PC-9 (cell line): ENCODE data around the gene DSCAM. TPM values are rescaled to one million over a fixed set of nuclear protein-coding genes. Genes with fewer than 3 reads are reported as not detected.

ENCODE experiments used
- BruUV-seq: library from RNA; stranded (reverse); fragments of 400-500 nt; replicated peaks from 2 replicates; lab custom pipeline; 2021; lab: Mats Ljungman, UMichigan
- CTCF ChIA-PET: fragments of 300-600 bp; sonication (Branson Sonifier 250); formaldehyde crosslinking; loops from one replicate; lab custom pipeline; 2022; ENCODE audit warnings: antibody characterized with exemption; lab: Charles Lee
- POLR2A ChIA-PET: fragments of 300-600 bp; sonication (Branson Sonifier 250); formaldehyde crosslinking; loops from one replicate; lab custom pipeline; 2022; ENCODE audit warnings: antibody characterized with exemption; ENCODE audit not compliant: unreplicated experiment; lab: Charles Lee
- DNase-seq, 2 experiments: peaks; one replicate each; pipeline versions ENCODE4 v3.0.0 to v3.0.0-alpha.2; 2015 to 2022; ENCODE audit warnings: mixed read lengths in 1 of 2
- H2AFZ ChIP-seq: fragments of 200-600 bp; sonication (generic); 2 replicates; pipeline ENCODE4 v1.8.1; 2017; ENCODE audit warnings: antibody characterized with exemption
- H3F3A ChIP-seq: fragments of 200-600 bp; sonication (generic); 2 replicates; pipeline ENCODE4 v1.8.1; 2017; ENCODE audit warnings: antibody characterized with exemption, mild to moderate bottlenecking, low read depth; ENCODE audit not compliant: insufficient read depth
- H3K27ac ChIP-seq: fragments of 200-600 bp; sonication (generic); 2 replicates; pipeline ENCODE4 v1.6.1; 2016; ENCODE audit warnings: mixed run types
- H3K27me3 ChIP-seq: fragments of 200-600 bp; sonication (generic); 2 replicates; pipeline ENCODE4 v1.6.1; 2016; ENCODE audit warnings: low read depth, mixed run types; ENCODE audit not compliant: insufficient read depth
- H3K36me3 ChIP-seq: fragments of 200-600 bp; sonication (generic); 2 replicates; pipeline ENCODE4 v1.6.1; 2016; ENCODE audit warnings: low read depth, mixed run types
- H3K4me1 ChIP-seq: fragments of 200-600 bp; sonication (generic); replicated peaks from 2 replicates; pipeline ENCODE4 v1.6.1; 2016; ENCODE audit warnings: mixed run types; ENCODE audit not compliant: insufficient read depth
- H3K4me2 ChIP-seq: fragments of 200-600 bp; sonication (generic); 2 replicates; pipeline ENCODE4 v1.6.1; 2017; ENCODE audit warnings: mixed run types
- H3K4me3 ChIP-seq: fragments of 200-600 bp; sonication (generic); 2 replicates; pipeline ENCODE4 v1.6.1; 2016; ENCODE audit warnings: mixed run types
- H3K79me2 ChIP-seq: fragments of 200-600 bp; sonication (generic); 2 replicates; pipeline ENCODE4 v1.6.1; 2017; ENCODE audit warnings: low read depth, mixed run types
- H3K9me2 ChIP-seq: fragments of 200-600 bp; sonication (generic); 2 replicates; pipeline ENCODE4 v1.8.1; 2017; ENCODE audit warnings: mild to moderate bottlenecking; ENCODE audit not compliant: insufficient read depth
- H3K9me3 ChIP-seq: fragments of 200-600 bp; sonication (generic); 2 replicates; pipeline ENCODE4 v1.8.1; 2016; ENCODE audit warnings: low read depth; ENCODE audit not compliant: insufficient read depth
- H4K20me1 ChIP-seq: fragments of 200-600 bp; sonication (generic); 2 replicates; pipeline ENCODE4 v1.8.1; 2017; ENCODE audit not compliant: insufficient read depth
- EZH2 ChIP-seq: fragments of 200-600 bp; sonication (generic); IDR thresholded peaks from 2 replicates; pipeline ENCODE4 v1.8.0; 2017; ENCODE audit warnings: antibody characterized with exemption, low read depth
- intact Hi-C: fragments of 100-400 bp; cut with micrococcal nuclease; formaldehyde crosslinking; loops from one replicate; pipeline ENCODE4 v1.10.0; 2022; ENCODE audit not compliant: unreplicated experiment
- total RNA-seq: library from RNA; stranded (reverse); gene quantifications from 2 replicates; pipeline ENCODE4 v1.2.3, GENCODE V29; 2021
- TF ChIP-seq, protein P1 (sequence below): fragments of 200-600 bp; sonication (generic); conservative IDR thresholded peaks from 2 replicates; pipeline ENCODE4 v1.6.1; 2017; ENCODE audit warnings: mixed run types, antibody characterized with exemption, mild to moderate bottlenecking, moderate library complexity

Gene DSCAM
- total RNA-seq, 1 experiment from 2014 or later = not detected

- no peak for DNase-seq
- POLR2A ChIA-PET = no interaction called here
- no peak overlapping the region for H3K4me2 ChIP-seq
These were observed 670.2 kb downstream of the DSCAM start for GRCh38 chr21:40176724-40177123.

GRCh38 chr21:40173816-40174215 is 673.1 kb downstream of the DSCAM start:
- Histone ChIP-seq H3K79me2 (no peaks in the 10 kb centered on the region), H3K4me1 (no peaks in the 10 kb centered on the region), H3F3A (no peaks in the 10 kb centered on the region), H3K9me2 (no peaks in the 10 kb centered on the region), H3K36me3 (no peaks in the 10 kb centered on the region), H3K4me3 (no peak overlapping the region), H3K9me3 (no peaks in the 10 kb centered on the region), H2AFZ (no peak overlapping the region), H4K20me1 (no peaks in the 10 kb centered on the region), H3K4me2 (no peak overlapping the region), H3K27me3 (0 out of 2 replicates have a peak, but pooled peaks cover 4% of the 10 kb centered on the region), H3K27ac (no peak overlapping the region)
- TF ChIP-seq, protein P1, sequence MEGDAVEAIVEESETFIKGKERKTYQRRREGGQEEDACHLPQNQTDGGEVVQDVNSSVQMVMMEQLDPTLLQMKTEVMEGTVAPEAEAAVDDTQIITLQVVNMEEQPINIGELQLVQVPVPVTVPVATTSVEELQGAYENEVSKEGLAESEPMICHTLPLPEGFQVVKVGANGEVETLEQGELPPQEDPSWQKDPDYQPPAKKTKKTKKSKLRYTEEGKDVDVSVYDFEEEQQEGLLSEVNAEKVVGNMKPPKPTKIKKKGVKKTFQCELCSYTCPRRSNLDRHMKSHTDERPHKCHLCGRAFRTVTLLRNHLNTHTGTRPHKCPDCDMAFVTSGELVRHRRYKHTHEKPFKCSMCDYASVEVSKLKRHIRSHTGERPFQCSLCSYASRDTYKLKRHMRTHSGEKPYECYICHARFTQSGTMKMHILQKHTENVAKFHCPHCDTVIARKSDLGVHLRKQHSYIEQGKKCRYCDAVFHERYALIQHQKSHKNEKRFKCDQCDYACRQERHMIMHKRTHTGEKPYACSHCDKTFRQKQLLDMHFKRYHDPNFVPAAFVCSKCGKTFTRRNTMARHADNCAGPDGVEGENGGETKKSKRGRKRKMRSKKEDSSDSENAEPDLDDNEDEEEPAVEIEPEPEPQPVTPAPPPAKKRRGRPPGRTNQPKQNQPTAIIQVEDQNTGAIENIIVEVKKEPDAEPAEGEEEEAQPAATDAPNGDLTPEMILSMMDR = no peak
- no peak for TF ChIP-seq EZH2
- ChIA-PET POLR2A (no interaction called here), CTCF (no interaction called here)
- intact Hi-C loops = no loop called here
- DNase-seq = no peak
- no TSS peak for BruUV-seq

More at GRCh38 chr21:40176724-40177123, 670.2 kb downstream of the DSCAM start:
- H3K4me1 ChIP-seq = no peaks in the 10 kb centered on the region
- no peaks in the 10 kb centered on the region for H3K79me2 ChIP-seq
- no peak for TF ChIP-seq EZH2
- TF ChIP-seq, protein P1 = no peak
- intact Hi-C loops = no loop called here
- no peaks in the 10 kb centered on the region for H3K36me3 ChIP-seq
- no TSS peak for BruUV-seq
- CTCF ChIA-PET = no interaction called here
- H3K9me2 ChIP-seq = no peaks in the 10 kb centered on the region
- H3K27me3 ChIP-seq = no peaks in the 10 kb centered on the region
- H3K4me3 ChIP-seq = no peak overlapping the region
- H3K9me3 ChIP-seq = no peaks in the 10 kb centered on the region
- H3F3A ChIP-seq = no peaks in the 10 kb centered on the region
- no peaks in the 10 kb centered on the region for H4K20me1 ChIP-seq
- H2AFZ ChIP-seq = no peak overlapping the region
- no peak overlapping the region for H3K27ac ChIP-seq

- Histone ChIP-seq H4K20me1 (no peaks in the 10 kb centered on the region), H3K79me2 (no peaks in the 10 kb centered on the region), H2AFZ (no peak overlapping the region), H3K4me1 (no peaks in the 10 kb centered on the region), H3F3A (no peaks in the 10 kb centered on the region), H3K4me2 (no peak overlapping the region), H3K9me3 (no peaks in the 10 kb centered on the region), H3K4me3 (no peak overlapping the region), H3K27me3 (peaks cover 15% of the 10 kb centered on the region; the same call in 1 of the 2 replicates), H3K9me2 (no peaks in the 10 kb centered on the region), H3K27ac (no peak overlapping the region), H3K36me3 (no peaks in the 10 kb centered on the region)
- TF ChIP-seq, protein P1 = no peak
- no peak for TF ChIP-seq EZH2
- intact Hi-C loops = no loop called here
- no peak for DNase-seq
- ChIA-PET CTCF (no interaction called here), POLR2A (no interaction called here)
- BruUV-seq = no TSS peak
These were observed 677.0 kb downstream of the DSCAM start for GRCh38 chr21:40169971-40170370.
